Skeletal muscle satellite cell (primary cell): Measurements from ENCODE around the gene HEATR5A. TPM values are rescaled to one million over a fixed set of nuclear protein-coding genes. Genes with fewer than 3 reads are reported as not detected.
"Not testable (repeated sequence)": the region's sequence is repeated elsewhere in the genome, so short reads cannot be mapped to it uniquely, and the experiment has no call there.

Experiments used
- H3K27me3 ChIP-seq: 2 replicates; pipeline ENCODE4 v1.7.0; 2013; ENCODE audit warnings: low read length; ENCODE audit not compliant: control insufficient read depth, insufficient read depth
- H3K36me3 ChIP-seq: 2 replicates; pipeline ENCODE4 v1.7.0; 2013; ENCODE audit warnings: mild to moderate bottlenecking, control low read depth, low read length; ENCODE audit not compliant: insufficient read depth
- H3K4me1 ChIP-seq: 2 replicates; pipeline ENCODE4 v1.7.0; 2013; ENCODE audit warnings: low read length; ENCODE audit not compliant: control insufficient read depth, insufficient read depth
- H3K4me2 ChIP-seq: 2 replicates; pipeline ENCODE4 v1.7.0; 2013; ENCODE audit warnings: mild to moderate bottlenecking, low read length
- H3K4me3 ChIP-seq: 2 replicates; pipeline ENCODE4 v1.7.0; 2013; ENCODE audit warnings: low read length
- H3K9ac ChIP-seq: 2 replicates; pipeline ENCODE4 v1.7.0; 2013; ENCODE audit warnings: mild to moderate bottlenecking, low read depth, low read length, moderate library complexity
- H3K9me3 ChIP-seq: replicated peaks from 2 replicates; pipeline ENCODE4 v1.7.0; 2013; ENCODE audit warnings: mild to moderate bottlenecking, control low read depth, low read length
- small RNA-seq: library from RNA; depleted of rRNA; stranded (forward); fragments of <200 nt; gene quantifications from one replicate; pipeline ENCODE3, GENCODE V24; 2012

Gene HEATR5A

GRCh38 chr14:31244626-31245025 lies 175.7 kb downstream of the HEATR5A start:
- Histone ChIP-seq H3K9ac (no peak overlapping the region), H3K4me3 (no peak overlapping the region), H3K4me2 (no peak overlapping the region)

GRCh38 chr14:31243860-31244259 lies 176.5 kb downstream of the HEATR5A start:
- H3K4me1 ChIP-seq, result peaks cover 9% of the 10 kb centered on the region
- no peak overlapping the region for H3K4me2 ChIP-seq
- no peaks in the 10 kb centered on the region for H3K9me3 ChIP-seq
- H3K27me3 ChIP-seq, result no peaks in the 10 kb centered on the region
- no peak overlapping the region for H3K4me3 ChIP-seq
- H3K9ac ChIP-seq, result no peak overlapping the region
- no peaks in the 10 kb centered on the region for H3K36me3 ChIP-seq

More at GRCh38 chr14:31244626-31245025, 175.7 kb downstream of the HEATR5A start:
- Histone ChIP-seq H3K27me3 (no peaks in the 10 kb centered on the region), H3K36me3 (no peaks in the 10 kb centered on the region), H3K4me1 (peaks cover 9% of the 10 kb centered on the region), H3K9me3 (no peaks in the 10 kb centered on the region)

GRCh38 chr14:31242161-31242940 lies 178.0 kb downstream of the HEATR5A start:
- not testable (repeated sequence) for H3K4me1 ChIP-seq, H3K27me3 ChIP-seq, H3K36me3 ChIP-seq, H3K9me3 ChIP-seq, H3K9ac ChIP-seq
- Histone ChIP-seq H3K4me3 (peak overlapping the region; percentile 37), H3K4me2 (peak overlapping the region; percentile 71)

Small RNA genes within 50 kb of the gene (small RNA-seq; reads per million reads assigned to genes)
- not detected for gene RF00019
